HG02884 (cell line): ENCODE results near the gene SYNPO2L.
"Not testable (repeated sequence)": the region's sequence is repeated elsewhere in the genome, so short reads cannot be mapped to it uniquely, and the experiment has no call there.

Experiments
- ATAC-seq: cut with Tn5 transposase; IDR thresholded peaks from one replicate; pipeline ENCODE4 v1.9.1; 2021; ENCODE audit warnings: mild to moderate bottlenecking, moderate library complexity; ENCODE audit not compliant: unreplicated experiment

The SYNPO2L gene

GRCh38 chr10:73625004-73625883 lies 30.6 kb downstream of the SYNPO2L start:
- peak; percentile 32 for ATAC-seq

- no peak for ATAC-seq
Observed at GRCh38 chr10:73623056-73623455, 32.8 kb downstream of the SYNPO2L start.

GRCh38 chr10:73620974-73621373 lies 34.9 kb downstream of the SYNPO2L start:
- not testable (repeated sequence) for ATAC-seq

GRCh38 chr10:73617143-73617542 lies 38.7 kb downstream of the SYNPO2L start:
- ATAC-seq = not testable (repeated sequence)

- ATAC-seq = no peak
Observed at GRCh38 chr10:73614720-73615119, 41.1 kb downstream of the SYNPO2L start.

- ATAC-seq = no peak
Observed at GRCh38 chr10:73609116-73609515, 46.7 kb downstream of the SYNPO2L start.

- no peak for ATAC-seq
Observed at GRCh38 chr10:73601486-73601921, 54.3 kb downstream of the SYNPO2L start.

GRCh38 chr10:73597346-73597745 lies 58.5 kb downstream of the SYNPO2L start:
- ATAC-seq = no peak
